ENCODE results near the gene GPC1.

GPC1 gene

GRCh38 chr2:240512666-240513535 lies 77.4 kb downstream of the GPC1 start:
- no peaks in the 10 kb centered on the region for H4K20me1 ChIP-seq (ENCODE audit: insufficient read depth, low read length)
- TF ChIP-seq EZH2 (IDR thresholded peaks at IDR 0.05; ENCODE audit: borderline replicate concordance, low read length) (no peak), CTCF (IDR thresholded peaks at IDR 0.05; ENCODE audit: low read length) (no peak)
- no peak overlapping the region for H3K27ac ChIP-seq (ENCODE audit: low read depth, low read length, poor library complexity, severe bottlenecking)
- no peak overlapping the region for H3K9ac ChIP-seq (ENCODE audit: low read length)
- no peak overlapping the region for H2AFZ ChIP-seq (ENCODE audit: low read length)
- H3K9me3 ChIP-seq (ENCODE audit: low read length) = no peaks in the 10 kb centered on the region
- H3K79me2 ChIP-seq (ENCODE audit: insufficient read depth, low read length) = no peaks in the 10 kb centered on the region
- no peaks in the 10 kb centered on the region for H3K27me3 ChIP-seq (ENCODE audit: insufficient read depth, low read length)
- H3F3A ChIP-seq (ENCODE audit: insufficient read depth, low read length) = no peaks in the 10 kb centered on the region
- H3K36me3 ChIP-seq (ENCODE audit: insufficient read depth, low read length) = no peaks in the 10 kb centered on the region; the same call in 1 of the 2 replicates
- H3K9me2 ChIP-seq (ENCODE audit: low read depth, low read length) = no peaks in the 10 kb centered on the region
- no peaks in the 10 kb centered on the region for H3K4me1 ChIP-seq (ENCODE audit: insufficient read depth, low read length, severe bottlenecking)
- H3K4me3 ChIP-seq (ENCODE audit: low read depth, low read length, poor library complexity, severe bottlenecking) = no peak overlapping the region
- no peak overlapping the region for H3K4me2 ChIP-seq (ENCODE audit: low read length)

- TF ChIP-seq EZH2 (IDR thresholded peaks at IDR 0.05; ENCODE audit: borderline replicate concordance, low read length) (no peak), CTCF (IDR thresholded peaks at IDR 0.05; ENCODE audit: low read length) (peak; percentile 94)
- Histone ChIP-seq H3K27ac (ENCODE audit: low read depth, low read length, poor library complexity, severe bottlenecking) (no peak overlapping the region), H3K4me1 (ENCODE audit: insufficient read depth, low read length, severe bottlenecking) (no peaks in the 10 kb centered on the region), H3K9ac (ENCODE audit: low read length) (no peak overlapping the region), H3K9me3 (ENCODE audit: low read length) (no peaks in the 10 kb centered on the region), H4K20me1 (ENCODE audit: insufficient read depth, low read length) (no peaks in the 10 kb centered on the region), H3K4me2 (ENCODE audit: low read length) (no peak overlapping the region), H3K4me3 (ENCODE audit: low read depth, low read length, poor library complexity, severe bottlenecking) (no peak overlapping the region), H3K79me2 (ENCODE audit: insufficient read depth, low read length) (no peaks in the 10 kb centered on the region), H3K9me2 (ENCODE audit: low read depth, low read length) (no peaks in the 10 kb centered on the region), H3K27me3 (ENCODE audit: insufficient read depth, low read length) (no peaks in the 10 kb centered on the region), H3K36me3 (ENCODE audit: insufficient read depth, low read length) (no peaks in the 10 kb centered on the region; the same call in 1 of the 2 replicates), H3F3A (ENCODE audit: insufficient read depth, low read length) (no peaks in the 10 kb centered on the region), H2AFZ (ENCODE audit: low read length) (no peak overlapping the region)
Measured at GRCh38 chr2:240513549-240514287, 78.3 kb downstream of the GPC1 start.

- Histone ChIP-seq H3K79me2 (ENCODE audit: insufficient read depth, low read length) (no peaks in the 10 kb centered on the region), H3K27ac (ENCODE audit: low read depth, low read length, poor library complexity, severe bottlenecking) (no peak overlapping the region), H3K27me3 (ENCODE audit: insufficient read depth, low read length) (no peaks in the 10 kb centered on the region), H3K4me3 (ENCODE audit: low read depth, low read length, poor library complexity, severe bottlenecking) (no peak overlapping the region), H3K4me2 (ENCODE audit: low read length) (no peak overlapping the region), H4K20me1 (ENCODE audit: insufficient read depth, low read length) (no peaks in the 10 kb centered on the region), H3K4me1 (ENCODE audit: insufficient read depth, low read length, severe bottlenecking) (no peaks in the 10 kb centered on the region), H3K9ac (ENCODE audit: low read length) (no peak overlapping the region), H3K36me3 (ENCODE audit: insufficient read depth, low read length) (no peaks in the 10 kb centered on the region; the same call in 1 of the 2 replicates), H3K9me2 (ENCODE audit: low read depth, low read length) (no peaks in the 10 kb centered on the region), H3F3A (ENCODE audit: insufficient read depth, low read length) (no peaks in the 10 kb centered on the region), H3K9me3 (ENCODE audit: low read length) (no peaks in the 10 kb centered on the region), H2AFZ (ENCODE audit: low read length) (no peak overlapping the region)
- TF ChIP-seq CTCF (IDR thresholded peaks at IDR 0.05; ENCODE audit: low read length) = no peak
- TF ChIP-seq EZH2 (IDR thresholded peaks at IDR 0.05; ENCODE audit: borderline replicate concordance, low read length) = no peak
Measured at GRCh38 chr2:240514631-240515030, 79.2 kb downstream of the GPC1 start.
